Gastroesophageal sphincter (tissue), 3 donors: ENCODE measurements around the gene PARD3.

Experiments
- CTCF ChIP-seq, 4 experiments: fragments of 200-600 bp in 2 of 4; fragments of 450-650 bp in 2 of 4; sonication (generic) in 1 of 4; IDR thresholded peaks; one replicate each; pipeline ENCODE4 v1.5.1; 2017 to 2019; ENCODE audit warnings: antibody characterized with exemption in 4 of 4, mild to moderate bottlenecking in 2 of 4, moderate library complexity in 2 of 4
- POLR2A ChIP-seq, 2 donors: fragments of 450-650 bp; IDR thresholded peaks; one replicate each; pipeline ENCODE4 v1.6.1; 2017; ENCODE audit warnings: antibody characterized with exemption in 2 of 2, mild to moderate bottlenecking in 2 of 2, moderate library complexity in 1 of 2

GRCh38 chr10:34339816-34340553 lies 475.1 kb downstream of the PARD3 start:
- TF ChIP-seq CTCF (IDR thresholded peaks at IDR 0.05) = no peak
- TF ChIP-seq POLR2A (IDR thresholded peaks at IDR 0.05) = no peak
